HCT116 (cell line): ENCODE data around the gene KRT38. TPM values are rescaled to one million over a fixed set of nuclear protein-coding genes. Genes with fewer than 3 reads are reported as not detected.

Experiments
- ATAC-seq: fragments of 200-7000 bp; cut with Tn5 transposase; 2 replicates; pipeline ENCODE4 v1.9.1; 2020; ENCODE audit warnings: mild to moderate bottlenecking, moderate library complexity
- BruUV-seq: library from RNA; stranded (reverse); fragments of 400-500 nt; replicated peaks from 2 replicates; lab custom pipeline; 2021; lab: Mats Ljungman, UMichigan
- CTCF ChIA-PET: fragments of 300-600 bp; sonication (Branson Sonifier 250); formaldehyde crosslinking; loops from one replicate; lab custom pipeline; 2021; ENCODE audit warnings: antibody characterized with exemption; lab: Charles Lee
- POLR2A ChIA-PET: fragments of 300-600, 350-600 bp; sonication (Branson Sonifier 250); formaldehyde crosslinking; loops from one replicate; lab custom pipeline; 2021; ENCODE audit warnings: antibody characterized with exemption; lab: Charles Lee
- RAD21 ChIA-PET, 2 experiments: fragments of 300-600 bp; sonication (Branson Sonifier 250); formaldehyde crosslinking; loops; one replicate each; lab custom pipeline; 2023; ENCODE audit warnings: low total read pairs in 2 of 2; ENCODE audit not compliant: uncharacterized antibody in 2 of 2, unreplicated experiment in 2 of 2, low non-redundant PET in 1 of 2; lab: Charles Lee
- DNase-seq: peaks from one replicate; pipeline ENCODE4 v3.0.0-alpha.2; 2010; ENCODE audit warnings: low read depth, low spot score
- H2AFZ ChIP-seq: fragments of 200-600 bp; shearing (Covaris generic), sonication (generic); 2 replicates; pipeline ENCODE4 v1.6.1; 2017; ENCODE audit warnings: low read depth, mixed run types, mixed read lengths, antibody characterized with exemption, low read length; ENCODE audit not compliant: poor library complexity, severe bottlenecking
- H3K27ac ChIP-seq: 2 replicates; pipeline ENCODE4 v1.5.1; 2012; ENCODE audit warnings: low read depth, low read length
- H3K27me3 ChIP-seq: fragments of 200-600 bp; sonication (generic); 2 replicates; pipeline ENCODE4 v1.6.1; 2016; ENCODE audit warnings: mixed run types, low read length, mixed read lengths; ENCODE audit not compliant: insufficient read depth
- H3K36me3 ChIP-seq, 2 experiments: fragments of 200-500 bp in 1 of 2; fragments of 200-600 bp in 1 of 2; sonication (Bioruptor generic) in 1 of 2; sonication (generic) in 1 of 2; 2 replicates each; pipeline versions ENCODE4 v1.5.1 to v1.6.1; 2014 to 2016; ENCODE audit warnings: low read length in 2 of 2, inconsistent platforms in 1 of 2, mixed read lengths in 1 of 2, mixed run types in 1 of 2; ENCODE audit not compliant: insufficient read depth in 2 of 2, control insufficient read depth in 1 of 2
- H3K4me1 ChIP-seq, 2 experiments: fragments of 200-600 bp in 1 of 2; sonication (generic) in 1 of 2; 2 replicates each; pipeline versions ENCODE4 v1.5.1 to v1.6.1; 2012 to 2017; ENCODE audit warnings: low read length in 2 of 2, inconsistent platforms in 1 of 2, mild to moderate bottlenecking in 1 of 2, mixed read lengths in 1 of 2, mixed run types in 1 of 2, moderate library complexity in 1 of 2; ENCODE audit not compliant: insufficient read depth in 2 of 2, control insufficient read depth in 1 of 2
- H3K4me2 ChIP-seq: fragments of 200-600 bp; sonication (generic); 2 replicates; pipeline ENCODE4 v1.6.1; 2017; ENCODE audit warnings: mixed run types, low read length, mixed read lengths
- H3K4me3 ChIP-seq, 2 experiments: fragments of 200-600 bp in 1 of 2; sonication (generic) in 1 of 2; replicated peaks in 1 of 2; 2 replicates each; pipeline ENCODE4 v1.5.1; 2011 to 2016; ENCODE audit warnings: low read length in 2 of 2, control low read depth in 1 of 2, low read depth in 1 of 2, mild to moderate bottlenecking in 1 of 2, mixed read lengths in 1 of 2, mixed run types in 1 of 2
- H3K79me2 ChIP-seq: fragments of 200-600 bp; sonication (generic); 2 replicates; pipeline ENCODE4 v1.6.1; 2017; ENCODE audit warnings: mild to moderate bottlenecking, mixed run types, low read length, moderate library complexity, mixed read lengths; ENCODE audit not compliant: insufficient read depth
- H3K9ac ChIP-seq: fragments of 200-600 bp; sonication (generic); 2 replicates; pipeline ENCODE4 v1.6.1; 2016; ENCODE audit warnings: low read length, mixed read lengths
- H3K9me2 ChIP-seq: fragments of 200-600 bp; sonication (generic), shearing (Covaris generic); 2 replicates; pipeline ENCODE4 v1.6.1; 2017; ENCODE audit warnings: mixed run types, mild to moderate bottlenecking, moderate library complexity; ENCODE audit not compliant: insufficient read depth
- H3K9me3 ChIP-seq, 2 experiments: fragments of 200-500 bp in 1 of 2; fragments of 200-600 bp in 1 of 2; sonication (Bioruptor generic) in 1 of 2; sonication (generic) in 1 of 2; 2 replicates each; pipeline ENCODE4 v1.6.1; 2014 to 2017; ENCODE audit warnings: low read length in 2 of 2, mixed read lengths in 2 of 2, inconsistent platforms in 1 of 2, low read depth in 1 of 2, mild to moderate bottlenecking in 1 of 2, mixed run types in 1 of 2, moderate library complexity in 1 of 2; ENCODE audit not compliant: control insufficient read depth in 1 of 2, insufficient read depth in 1 of 2
- H4K20me1 ChIP-seq: fragments of 200-600 bp; sonication (generic), shearing (Covaris generic); 2 replicates; pipeline ENCODE4 v1.6.1; 2017; ENCODE audit warnings: mixed run types, mild to moderate bottlenecking, moderate library complexity; ENCODE audit not compliant: insufficient read depth
- ATF3 ChIP-seq: IDR thresholded peaks from 2 replicates; pipeline ENCODE4 v1.6.1; 2012
- CBX3 ChIP-seq: IDR thresholded peaks from 2 replicates; pipeline ENCODE4 v1.6.1; 2012; ENCODE audit warnings: low read depth
- CEBPB ChIP-seq: IDR thresholded peaks from 2 replicates; pipeline ENCODE4 v1.6.1; 2012; ENCODE audit warnings: low read depth
- CTCF ChIP-seq, 3 experiments: fragments of 200-600 bp in 1 of 3; sonication (generic) in 1 of 3; IDR thresholded peaks in 2 of 3; conservative IDR thresholded peaks in 1 of 3; 2 replicates each; pipeline ENCODE4 v1.5.1; 2012 to 2017; ENCODE audit warnings: low read depth in 2 of 3, low read length in 2 of 3, antibody characterized with exemption in 1 of 3, borderline replicate concordance in 1 of 3, control low read depth in 1 of 3, mild to moderate bottlenecking in 1 of 3, mixed read lengths in 1 of 3, mixed run types in 1 of 3, moderate library complexity in 1 of 3; ENCODE audit not compliant: insufficient read depth in 1 of 3
- EGR1 ChIP-seq: IDR thresholded peaks from 2 replicates; pipeline ENCODE4 v1.6.1; 2012; ENCODE audit warnings: low read depth
- ELF1 ChIP-seq: IDR thresholded peaks from 2 replicates; pipeline ENCODE4 v1.6.1; 2012; ENCODE audit warnings: low read depth, borderline replicate concordance
- EZH2 ChIP-seq: fragments of 200-600 bp; sonication (generic); IDR thresholded peaks from 2 replicates; pipeline ENCODE4 v1.6.1; 2017; ENCODE audit warnings: antibody characterized with exemption, mixed run types
- EZH2phosphoT487 ChIP-seq: fragments of 200-600 bp; IDR thresholded peaks from 2 replicates; pipeline ENCODE4 v1.6.1; 2018; ENCODE audit warnings: antibody characterized with exemption, borderline replicate concordance
- FOSL1 ChIP-seq: IDR thresholded peaks from 2 replicates; pipeline ENCODE4 v1.6.1; 2012; ENCODE audit warnings: low read depth
- POLR2AphosphoS5 ChIP-seq: IDR thresholded peaks from 2 replicates; pipeline ENCODE4 v1.6.1; 2011; ENCODE audit warnings: mild to moderate bottlenecking, low read depth, low read length, moderate library complexity
- RAD21 ChIP-seq: IDR thresholded peaks from 2 replicates; pipeline ENCODE4 v1.6.1; 2012; ENCODE audit warnings: low read depth, mild to moderate bottlenecking
- REST ChIP-seq: IDR thresholded peaks from 2 replicates; pipeline ENCODE4 v1.6.1; 2012; ENCODE audit warnings: low read depth
- SIN3A ChIP-seq: IDR thresholded peaks from 2 replicates; pipeline ENCODE4 v1.6.1; 2012; ENCODE audit warnings: low read depth
- SP1 ChIP-seq: IDR thresholded peaks from 2 replicates; pipeline ENCODE4 v1.6.1; 2012; ENCODE audit warnings: low read depth
- YY1 ChIP-seq: IDR thresholded peaks from 2 replicates; pipeline ENCODE4 v1.6.1; 2011; ENCODE audit warnings: low read length, low read depth, moderate library complexity, mild to moderate bottlenecking; ENCODE audit not compliant: insufficient replicate concordance; ENCODE audit errors: extremely low read depth
- ZFX ChIP-seq: fragments of 450-650 bp; IDR thresholded peaks from 2 replicates; pipeline ENCODE4 v1.6.1; 2017
- ZNF274 ChIP-seq: fragments of 200-500 bp; sonication (Bioruptor generic); IDR thresholded peaks from 2 replicates; pipeline ENCODE4 v1.6.1; 2014; ENCODE audit warnings: mild to moderate bottlenecking, low read depth, low read length, inconsistent platforms
- intact Hi-C: fragments of 100-400 bp; cut with micrococcal nuclease; formaldehyde crosslinking; loops from 2 replicates; pipeline ENCODE4 v1.10.0; 2022
- total RNA-seq: library from RNA; stranded (reverse); gene quantifications from one replicate; pipeline ENCODE4 v1.2.1, GENCODE V29; 2021; ENCODE audit not compliant: unreplicated experiment

Gene KRT38
- total RNA-seq, 1 experiment from 2014 or later: not detected

- Histone ChIP-seq H3K9me2 (no peaks in the 10 kb centered on the region), H3K9ac (no peak overlapping the region), H4K20me1 (no peaks in the 10 kb centered on the region), H2AFZ (no peak overlapping the region), H3K27me3 (no peaks in the 10 kb centered on the region), H3K79me2 (no peaks in the 10 kb centered on the region), H3K9me3 (no peaks in the 10 kb centered on the region), H3K36me3 (no peaks in the 10 kb centered on the region), H3K27ac (no peak overlapping the region), H3K4me2 (no peak overlapping the region), H3K4me1 (peaks cover 0 to 7% of the 10 kb centered on the region in 2 experiments; a peak in 1 of 4 replicates), H3K4me3 (no peak overlapping the region)
- ChIA-PET RAD21 (no interaction called here), POLR2A (no interaction called here), CTCF (no interaction called here)
- DNase-seq (no peak), ATAC-seq (no peak)
- intact Hi-C loops: no loop called here
- TF ChIP-seq ATF3: no peak
- TF ChIP-seq EZH2phosphoT487: no peak
- TF ChIP-seq EGR1: no peak
- TF ChIP-seq SP1: no peak
- no peak for TF ChIP-seq YY1
- TF ChIP-seq EZH2: no peak
- TF ChIP-seq ELF1: no peak
- BruUV-seq: no TSS peak
Observed at GRCh38 chr17:41444640-41445039, 3.9 kb upstream of the KRT38 start.

- Histone ChIP-seq H3K79me2 (no peaks in the 10 kb centered on the region), H3K36me3 (no peaks in the 10 kb centered on the region), H2AFZ (no peak overlapping the region), H4K20me1 (no peaks in the 10 kb centered on the region), H3K4me3 (no peak overlapping the region), H3K4me1 (peaks cover 0 to 7% of the 10 kb centered on the region in 2 experiments; a peak in 1 of 4 replicates), H3K9me2 (no peaks in the 10 kb centered on the region), H3K27me3 (no peaks in the 10 kb centered on the region), H3K27ac (no peak overlapping the region), H3K4me2 (no peak overlapping the region), H3K9me3 (no peaks in the 10 kb centered on the region), H3K9ac (no peak overlapping the region)
- no TSS peak for BruUV-seq
- intact Hi-C loops: no loop called here
- POLR2A ChIA-PET: no interaction called here
- TF ChIP-seq EGR1 (no peak), SP1 (no peak), POLR2AphosphoS5 (no peak), CEBPB (no peak), REST (no peak), CBX3 (no peak), ELF1 (no peak), EZH2phosphoT487 (no peak), SIN3A (no peak), RAD21 (no peak), CTCF (IDR thresholded peaks at IDR 0.05 in 2 of 3, conservative IDR thresholded peaks at IDR 0.05 in 1 of 3; ENCODE audit: borderline replicate concordance in 1 of 3, insufficient read depth in 1 of 3, low read depth in 2 of 3, low read length in 2 of 3) (no peak), ZNF274 (no peak), FOSL1 (no peak), ZFX (no peak)
- RAD21 ChIA-PET: no interaction called here
- ATAC-seq: no peak
- CTCF ChIA-PET: no interaction called here
- DNase-seq: no peak
Observed at GRCh38 chr17:41444186-41444585, 3.4 kb upstream of the KRT38 start.
